Keratinocyte (primary cell): ENCODE measurements around the gene GBP6. TPM values are rescaled to one million over a fixed set of nuclear protein-coding genes. Genes with fewer than 3 reads are reported as not detected.

Experiments
- DNase-seq: peaks from one replicate; pipeline ENCODE4 v3.0.0-alpha.2; 2011; ENCODE audit warnings: low read depth, missing footprints, low spot score
- FAIRE-seq: peaks from 2 replicates; lab custom pipeline; 2011; peaks lifted over from hg19 to GRCh38; lab: Jason Lieb, UNC
- H2AFZ ChIP-seq: 2 replicates; pipeline ENCODE4 v1.6.0; 2012; ENCODE audit warnings: low read length, control low read depth, inconsistent platforms; ENCODE audit not compliant: control insufficient read depth
- H3K27ac ChIP-seq: 2 replicates; pipeline ENCODE4 v1.5.1; 2011; ENCODE audit warnings: low read length; ENCODE audit not compliant: control insufficient read depth, insufficient read depth
- H3K27me3 ChIP-seq: 3 replicates; pipeline ENCODE4 v1.6.0; 2011; ENCODE audit warnings: low read length; ENCODE audit not compliant: control insufficient read depth, insufficient read depth; ENCODE audit errors: extremely low read depth
- H3K36me3 ChIP-seq, 2 experiments: 2 replicates in 1 of 2; 3 replicates in 1 of 2; pipeline ENCODE4 v1.5.1; 2011; ENCODE audit warnings: low read length in 2 of 2, mild to moderate bottlenecking in 1 of 2; ENCODE audit not compliant: control insufficient read depth in 2 of 2, insufficient read depth in 2 of 2; ENCODE audit errors: extremely low read depth in 1 of 2
- H3K4me1 ChIP-seq: 3 replicates; pipeline ENCODE4 v1.5.1; 2011; ENCODE audit warnings: low read length; ENCODE audit not compliant: control insufficient read depth, insufficient read depth; ENCODE audit errors: extremely low read depth
- H3K4me2 ChIP-seq: 3 replicates; pipeline ENCODE4 v1.6.0; 2011; ENCODE audit warnings: low read depth, low read length; ENCODE audit not compliant: control insufficient read depth, insufficient read depth; ENCODE audit errors: extremely low read depth
- H3K4me3 ChIP-seq, 3 experiments: fragments of 200-600 bp in 1 of 3; sonication (generic) in 1 of 3; 2 replicates in 2 of 3; 3 replicates in 1 of 3; pipeline ENCODE4 v1.5.1; 2011 to 2016; ENCODE audit warnings: low read length in 3 of 3, mild to moderate bottlenecking in 3 of 3, control low read depth in 2 of 3, inconsistent platforms in 1 of 3, low read depth in 1 of 3, mixed read lengths in 1 of 3, mixed run types in 1 of 3, moderate library complexity in 1 of 3; ENCODE audit not compliant: control insufficient read depth in 2 of 3, insufficient read depth in 2 of 3; ENCODE audit errors: extremely low read depth in 1 of 3
- H3K79me2 ChIP-seq: 2 replicates; pipeline ENCODE4 v1.6.0; 2012; ENCODE audit warnings: low read length; ENCODE audit not compliant: control insufficient read depth, insufficient read depth
- H3K9ac ChIP-seq: 3 replicates; pipeline ENCODE4 v1.6.0; 2011; ENCODE audit warnings: low read length; ENCODE audit not compliant: control insufficient read depth, insufficient read depth; ENCODE audit errors: extremely low read depth
- H3K9me1 ChIP-seq: 3 replicates; pipeline ENCODE4 v1.6.0; 2011; ENCODE audit warnings: low read length; ENCODE audit not compliant: control insufficient read depth, insufficient read depth; ENCODE audit errors: extremely low read depth
- H3K9me3 ChIP-seq: 2 replicates; pipeline ENCODE4 v1.5.1; 2012; ENCODE audit warnings: low read depth, low read length; ENCODE audit not compliant: control insufficient read depth
- H4K20me1 ChIP-seq: 3 replicates; pipeline ENCODE4 v1.6.0; 2011; ENCODE audit warnings: low read length; ENCODE audit not compliant: control insufficient read depth, insufficient read depth; ENCODE audit errors: extremely low read depth
- EZH2 ChIP-seq: IDR thresholded peaks from one replicate; pipeline ENCODE4 v1.6.1; 2012; ENCODE audit warnings: inconsistent platforms, mild to moderate bottlenecking, low read length, moderate library complexity
- dilution Hi-C: fragments of 300-500 bp; cut with MboI; formaldehyde crosslinking; loops from one replicate; pipeline ENCODE4 v1.7.0; 2020; ENCODE audit warnings: low sequenced_read_pairs; ENCODE audit not compliant: extremely low pct_ligation_motif_present
- polyA plus RNA-seq, 5 experiments: library from polyadenylated mRNA; depleted of rRNA in 3 of 5; stranded (reverse) in 3 of 5; stranded (forward) in 1 of 5; unstranded in 1 of 5; fragments of >200 nt; gene quantifications; 1 replicate in 1 of 5; 2 replicates in 3 of 5; 3 replicates in 1 of 5; pipeline versions ENCODE4 v1.2.1 to v1.2.3, GENCODE V29; 2011 to 2012; ENCODE audit warnings: missing spikeins in 2 of 5, low read depth in 1 of 5, low replicate concordance in 1 of 5
- TF ChIP-seq, protein P1 (sequence below), 3 experiments: IDR thresholded peaks in 1 of 3; conservative IDR thresholded peaks in 1 of 3; optimal IDR thresholded peaks in 1 of 3; 2 replicates in 2 of 3; 3 replicates in 1 of 3; pipeline versions ENCODE3 to v1.5.1; 2011; ENCODE audit warnings: low read length in 3 of 3, mild to moderate bottlenecking in 3 of 3, moderate library complexity in 2 of 3, control low read depth in 1 of 3, inconsistent platforms in 1 of 3; ENCODE audit not compliant: insufficient read depth in 2 of 3; ENCODE audit errors: extremely low read depth in 1 of 3

Gene GBP6
- polyA plus RNA-seq, 1 donor (not counting 4 experiments of a cell fraction or from before 2014, with no cell fraction given): 9.4 TPM

DNA sequence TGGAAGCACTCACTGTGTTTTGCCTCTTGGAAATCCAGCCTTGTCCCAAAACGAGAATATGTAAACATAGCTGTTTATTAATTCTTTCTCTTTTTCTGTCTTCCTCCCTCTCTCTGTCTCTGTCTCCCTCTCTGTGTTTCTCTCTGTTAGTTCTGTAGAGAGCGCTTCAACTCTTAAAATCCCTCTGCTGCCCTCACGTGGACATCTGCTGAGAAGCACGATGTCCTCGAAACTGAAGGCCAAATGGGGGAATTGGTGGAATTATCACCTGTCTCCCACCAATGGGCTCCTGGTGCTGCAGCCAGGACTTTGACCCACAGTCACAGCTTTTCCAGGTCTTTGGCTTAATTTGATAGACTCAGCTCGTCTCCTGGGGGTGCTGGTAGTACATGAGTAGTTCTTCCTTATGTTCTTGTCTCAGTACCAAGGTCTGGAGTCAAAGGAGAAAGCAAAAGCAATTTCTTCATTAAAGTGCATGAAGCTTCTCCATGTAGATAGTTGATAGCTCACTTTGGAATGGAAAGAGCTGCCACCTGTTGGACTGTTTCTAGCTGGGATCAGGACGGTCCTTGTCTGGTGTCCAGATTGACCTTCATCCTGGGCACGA lies 5.5 kb upstream of the GBP6 start:
- Histone ChIP-seq H4K20me1 (no peaks in the 10 kb centered on the region), H3K79me2 (no peaks in the 10 kb centered on the region), H3K4me1 (peaks cover 7% of the 10 kb centered on the region), H3K4me2 (no peak overlapping the region), H3K27me3 (no peaks in the 10 kb centered on the region), H3K27ac (no peak overlapping the region), H3K9ac (no peak overlapping the region), H3K4me3 (no peak overlapping the region), H2AFZ (no peak overlapping the region), H3K9me1 (no peaks in the 10 kb centered on the region), H3K36me3 (no peaks in the 10 kb centered on the region), H3K9me3 (no peaks in the 10 kb centered on the region)
- DNase-seq: no peak
- dilution Hi-C loops: no loop called here
- no peak for TF ChIP-seq EZH2
- TF ChIP-seq, protein P1, sequence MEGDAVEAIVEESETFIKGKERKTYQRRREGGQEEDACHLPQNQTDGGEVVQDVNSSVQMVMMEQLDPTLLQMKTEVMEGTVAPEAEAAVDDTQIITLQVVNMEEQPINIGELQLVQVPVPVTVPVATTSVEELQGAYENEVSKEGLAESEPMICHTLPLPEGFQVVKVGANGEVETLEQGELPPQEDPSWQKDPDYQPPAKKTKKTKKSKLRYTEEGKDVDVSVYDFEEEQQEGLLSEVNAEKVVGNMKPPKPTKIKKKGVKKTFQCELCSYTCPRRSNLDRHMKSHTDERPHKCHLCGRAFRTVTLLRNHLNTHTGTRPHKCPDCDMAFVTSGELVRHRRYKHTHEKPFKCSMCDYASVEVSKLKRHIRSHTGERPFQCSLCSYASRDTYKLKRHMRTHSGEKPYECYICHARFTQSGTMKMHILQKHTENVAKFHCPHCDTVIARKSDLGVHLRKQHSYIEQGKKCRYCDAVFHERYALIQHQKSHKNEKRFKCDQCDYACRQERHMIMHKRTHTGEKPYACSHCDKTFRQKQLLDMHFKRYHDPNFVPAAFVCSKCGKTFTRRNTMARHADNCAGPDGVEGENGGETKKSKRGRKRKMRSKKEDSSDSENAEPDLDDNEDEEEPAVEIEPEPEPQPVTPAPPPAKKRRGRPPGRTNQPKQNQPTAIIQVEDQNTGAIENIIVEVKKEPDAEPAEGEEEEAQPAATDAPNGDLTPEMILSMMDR (optimal IDR thresholded peaks at IDR 0.05 in 1 of 3, IDR thresholded peaks at IDR 0.05 in 1 of 3, conservative IDR thresholded peaks at IDR 0.05 in 1 of 3; ENCODE audit: extremely low read depth in 1 of 3, insufficient read depth in 2 of 3, low read length in 3 of 3): peak; percentile 65 to 84 (median 76)
- peak; percentile 90 for FAIRE-seq

DNA sequence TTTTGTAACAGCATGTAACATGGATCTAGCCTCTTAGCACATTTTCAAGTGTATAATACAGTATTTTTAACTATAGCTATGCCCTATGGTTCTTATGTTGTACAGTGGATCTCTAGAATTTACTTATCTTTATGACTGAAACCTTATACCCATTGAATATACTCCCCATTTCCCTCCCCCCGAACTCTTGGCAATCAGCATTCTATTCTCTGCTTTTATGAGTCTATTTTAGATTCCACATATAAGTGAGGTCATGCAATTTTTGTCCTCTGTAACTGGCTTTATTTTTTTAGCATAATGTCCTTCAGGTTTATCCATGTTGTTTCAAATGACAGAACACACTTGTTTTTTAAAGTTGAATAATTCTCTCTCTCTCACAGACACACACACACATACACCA lies 3.1 kb upstream of the GBP6 start:
- DNase-seq (no peak), FAIRE-seq (no peak)
- TF ChIP-seq, protein P1 (optimal IDR thresholded peaks at IDR 0.05 in 1 of 3, IDR thresholded peaks at IDR 0.05 in 1 of 3, conservative IDR thresholded peaks at IDR 0.05 in 1 of 3; ENCODE audit: extremely low read depth in 1 of 3, insufficient read depth in 2 of 3, low read length in 3 of 3): no peak
- no peak for TF ChIP-seq EZH2
- peaks cover 17% of the 10 kb centered on the region for H3K4me1 ChIP-seq
- H3K27ac ChIP-seq: no peak overlapping the region
- no peak overlapping the region for H3K9ac ChIP-seq
- no peak overlapping the region for H3K4me2 ChIP-seq
- H3K9me3 ChIP-seq: no peaks in the 10 kb centered on the region
- H3K4me3 ChIP-seq: no peak overlapping the region
- no peaks in the 10 kb centered on the region for H3K36me3 ChIP-seq
- H3K9me1 ChIP-seq: no peaks in the 10 kb centered on the region
- no peaks in the 10 kb centered on the region for H3K79me2 ChIP-seq
- H3K27me3 ChIP-seq: no peaks in the 10 kb centered on the region
- dilution Hi-C loops: no loop called here
- no peak overlapping the region for H2AFZ ChIP-seq
- no peaks in the 10 kb centered on the region for H4K20me1 ChIP-seq
